Neural progenitor cell (in vitro differentiated cells): ENCODE measurements around the gene SMYD3. TPM values are rescaled to one million over a fixed set of nuclear protein-coding genes. Genes with fewer than 3 reads are reported as not detected.
A peak's percentile ranks its signal among the peaks of the same experiment; 100 is the strongest.

Experiments used
- DNase-seq: peaks from one replicate; pipeline ENCODE4 v3.0.0-alpha.2; 2016; ENCODE audit warnings: low spot score
- H2AFZ ChIP-seq: fragments of 200-600 bp; sonication (generic); replicated peaks from 2 replicates; pipeline ENCODE4 v1.6.1; 2016; ENCODE audit warnings: antibody characterized with exemption
- H3F3A ChIP-seq: fragments of 200-600 bp; sonication (generic); 2 replicates; pipeline ENCODE4 v1.6.1; 2016; ENCODE audit warnings: antibody characterized with exemption, low read depth
- H3K27ac ChIP-seq: fragments of 200-600 bp; sonication (generic); 2 replicates; pipeline ENCODE4 v1.5.1; 2016; ENCODE audit warnings: mild to moderate bottlenecking
- H3K27me3 ChIP-seq: fragments of 200-600 bp; sonication (generic); 2 replicates; pipeline ENCODE4 v1.6.1; 2016; ENCODE audit warnings: mild to moderate bottlenecking, moderate library complexity
- H3K36me3 ChIP-seq: fragments of 200-600 bp; sonication (generic); 2 replicates; pipeline ENCODE4 v1.5.1; 2016
- H3K4me1 ChIP-seq: fragments of 200-600 bp; sonication (generic); 2 replicates; pipeline ENCODE4 v1.6.1; 2016; ENCODE audit warnings: mixed run types
- H3K4me2 ChIP-seq: fragments of 200-600 bp; sonication (generic); 2 replicates; pipeline ENCODE4 v1.6.1; 2016
- H3K4me3 ChIP-seq: fragments of 200-600 bp; sonication (generic); 2 replicates; pipeline ENCODE4 v1.5.1; 2016
- H3K79me2 ChIP-seq: fragments of 200-600 bp; sonication (generic); 2 replicates; pipeline ENCODE4 v1.6.1; 2016; ENCODE audit warnings: low read depth
- H3K9ac ChIP-seq: fragments of 200-600 bp; sonication (generic); 2 replicates; pipeline ENCODE4 v1.6.1; 2016
- H3K9me3 ChIP-seq: fragments of 200-600 bp; sonication (generic); 2 replicates; pipeline ENCODE4 v1.5.1; 2016; ENCODE audit warnings: low read depth
- H4K20me1 ChIP-seq: fragments of 200-600 bp; sonication (generic); 2 replicates; pipeline ENCODE4 v1.6.1; 2016; ENCODE audit warnings: low read depth
- H3K27ac Mint-ChIP-seq: 3 replicates; pipeline ENCODE4 v1.8.0; 2021; ENCODE audit warnings: mixed read lengths
- H3K27me3 Mint-ChIP-seq: 2 replicates; pipeline ENCODE4 v1.8.0; 2022; ENCODE audit warnings: low read depth, mild to moderate bottlenecking, inconsistent platforms, moderate library complexity, mixed read lengths; ENCODE audit not compliant: insufficient read depth
- H3K36me3 Mint-ChIP-seq: 3 replicates; pipeline ENCODE4 v1.8.0; 2021; ENCODE audit warnings: mixed read lengths
- H3K4me1 Mint-ChIP-seq: 3 replicates; pipeline ENCODE4 v1.8.0; 2021; ENCODE audit warnings: mixed read lengths
- H3K4me3 Mint-ChIP-seq: 3 replicates; pipeline ENCODE4 v1.8.0; 2021; ENCODE audit warnings: mild to moderate bottlenecking, moderate library complexity, mixed read lengths
- H3K9me3 Mint-ChIP-seq: 3 replicates; pipeline ENCODE4 v1.8.0; 2020; ENCODE audit warnings: mixed read lengths
- CTCF ChIP-seq: fragments of 200-600 bp; sonication (generic); IDR thresholded peaks from 2 replicates; pipeline ENCODE4 v1.5.1; 2017; ENCODE audit warnings: antibody characterized with exemption, mild to moderate bottlenecking
- EZH2 ChIP-seq: fragments of 200-600 bp; sonication (generic); IDR thresholded peaks from 2 replicates; pipeline ENCODE4 v1.6.1; 2017; ENCODE audit warnings: antibody characterized with exemption, mild to moderate bottlenecking, moderate library complexity
- EZH2phosphoT487 ChIP-seq: fragments of 200-600 bp; sonication (generic); IDR thresholded peaks from 2 replicates; pipeline ENCODE4 v1.6.1; 2017; ENCODE audit warnings: antibody characterized with exemption
- total RNA-seq: library from RNA; depleted of rRNA; stranded (reverse); fragments of >200 nt; gene quantifications from 2 replicates; pipeline ENCODE4 v1.2.3, GENCODE V29; 2015; ENCODE audit warnings: low replicate concordance

Gene SMYD3
- total RNA-seq, 1 donor from 2014 or later: 43.2 TPM

GRCh38 chr1:246510147-246511030, 3.3 kb upstream of the SMYD3 start:
- Histone ChIP-seq H3K27ac (no peak overlapping the region), H3K9ac (no peak overlapping the region), H3K36me3 (no peaks in the 10 kb centered on the region), H3K4me2 (no peak overlapping the region), H3K4me1 (peaks cover 7% of the 10 kb centered on the region), H3K9me3 (no peaks in the 10 kb centered on the region), H3K79me2 (no peaks in the 10 kb centered on the region), H3K4me3 (no peak overlapping the region), H4K20me1 (no peaks in the 10 kb centered on the region), H3K27me3 (no peaks in the 10 kb centered on the region), H3F3A (no peaks in the 10 kb centered on the region), H2AFZ (no peak overlapping the region)
- TF ChIP-seq EZH2: no peak
- TF ChIP-seq CTCF: no peak
- no peak for TF ChIP-seq EZH2phosphoT487
- no peaks in the 10 kb centered on the region for H3K36me3 Mint-ChIP-seq
- H3K27ac Mint-ChIP-seq: no peak overlapping the region
- DNase-seq: no peak
- peaks cover 15% of the 10 kb centered on the region for H3K9me3 Mint-ChIP-seq
- peaks cover 15% of the 10 kb centered on the region for H3K4me1 Mint-ChIP-seq
- H3K27me3 Mint-ChIP-seq: peaks cover 7% of the 10 kb centered on the region
- H3K4me3 Mint-ChIP-seq: no peak overlapping the region

GRCh38 chr1:246508897-246509688, 2.0 kb upstream of the SMYD3 start:
- H3K9me3 ChIP-seq: no peaks in the 10 kb centered on the region
- no peak overlapping the region for H2AFZ ChIP-seq
- no peaks in the 10 kb centered on the region for H3K36me3 ChIP-seq
- H3K4me1 ChIP-seq: peaks cover 11% of the 10 kb centered on the region
- H3K4me2 ChIP-seq: no peak overlapping the region
- peaks cover 4% of the 10 kb centered on the region for H3K9me3 Mint-ChIP-seq
- H3K27ac ChIP-seq: no peak overlapping the region
- H3K9ac ChIP-seq: no peak overlapping the region
- no peaks in the 10 kb centered on the region for H3K27me3 ChIP-seq
- no peaks in the 10 kb centered on the region for H3K79me2 ChIP-seq
- H3K27me3 Mint-ChIP-seq: peaks cover 6% of the 10 kb centered on the region
- no peak for DNase-seq
- no peaks in the 10 kb centered on the region for H3K36me3 Mint-ChIP-seq
- H4K20me1 ChIP-seq: no peaks in the 10 kb centered on the region
- H3K4me3 ChIP-seq: no peak overlapping the region
- peaks cover 15% of the 10 kb centered on the region for H3K4me1 Mint-ChIP-seq
- H3K27ac Mint-ChIP-seq: no peak overlapping the region
- H3K4me3 Mint-ChIP-seq: no peak overlapping the region
- TF ChIP-seq CTCF (no peak), EZH2 (no peak), EZH2phosphoT487 (no peak)
- no peaks in the 10 kb centered on the region for H3F3A ChIP-seq

- Histone ChIP-seq H3K27ac (no peak overlapping the region), H3K79me2 (no peaks in the 10 kb centered on the region)
- TF ChIP-seq CTCF (no peak), EZH2phosphoT487 (no peak), EZH2 (no peak)
Measured at GRCh38 chr1:246506367-246506673, 759 bp downstream of the SMYD3 start.

More at GRCh38 chr1:246506367-246506673, 759 bp downstream of the SMYD3 start:
- Histone ChIP-seq H3K4me1 (peaks cover 11% of the 10 kb centered on the region), H2AFZ (peak overlapping the region; percentile 94), H3K4me3 (peak overlapping the region; percentile 83), H3K9me3 (no peaks in the 10 kb centered on the region), H3F3A (no peaks in the 10 kb centered on the region), H3K36me3 (no peaks in the 10 kb centered on the region), H3K9ac (no peak overlapping the region), H4K20me1 (no peaks in the 10 kb centered on the region), H3K27me3 (no peaks in the 10 kb centered on the region), H3K4me2 (peak overlapping the region; percentile 82)
- Mint-ChIP-seq H3K36me3 (peaks cover 8% of the 10 kb centered on the region), H3K27me3 (peaks cover 9% of the 10 kb centered on the region), H3K4me1 (peaks cover 15% of the 10 kb centered on the region), H3K9me3 (no peaks in the 10 kb centered on the region), H3K4me3 (peak overlapping the region; percentile 87), H3K27ac (peak overlapping the region; percentile 6)
- DNase-seq: peak; percentile 29
